Inflammatory macrophage treated with lipopolysaccharide for 1 hour (primary cell): ENCODE measurements around the gene CHN2.

Experiments
- DNase-seq, 2 donors: peaks; one replicate each; pipeline ENCODE4 v3.0.0-alpha.2; 2020 to 2022

CHN2 gene

DNA sequence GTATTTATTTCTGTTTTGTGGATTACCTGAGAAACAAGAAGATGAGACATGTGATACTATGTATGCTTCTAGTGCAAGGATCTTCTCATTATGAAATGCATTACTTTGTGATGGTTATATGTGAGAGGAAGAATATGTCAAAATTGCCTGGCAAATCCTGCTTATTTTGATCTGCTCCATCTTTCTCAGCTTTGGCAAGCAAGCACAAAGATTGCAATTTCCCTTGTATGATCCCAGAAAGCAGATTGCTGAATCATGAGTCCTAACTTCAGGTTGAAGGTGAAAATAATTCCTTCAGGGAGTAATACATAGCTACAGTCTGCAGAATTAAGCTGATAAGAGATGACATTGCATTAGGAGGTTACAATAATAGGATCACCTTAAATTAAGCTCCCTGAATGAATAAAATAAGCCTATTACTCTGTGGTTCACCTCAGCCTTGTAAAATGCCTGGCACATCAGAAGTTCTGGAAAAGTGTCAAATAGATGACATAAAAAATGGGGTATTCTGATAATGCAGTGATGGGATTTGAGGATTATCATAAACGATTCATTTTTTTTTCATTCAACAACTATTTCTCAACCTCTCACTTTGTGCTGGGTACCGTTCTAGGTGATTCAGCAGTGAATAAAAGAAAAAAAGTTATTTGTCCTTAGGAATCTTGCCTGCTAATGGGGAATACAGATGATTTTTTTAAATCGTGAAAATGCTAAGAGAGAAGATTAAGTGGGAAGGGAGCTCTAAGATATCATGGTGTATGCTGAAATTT, 120.7 kb downstream of the CHN2 start:
- DNase-seq = no peak

DNA sequence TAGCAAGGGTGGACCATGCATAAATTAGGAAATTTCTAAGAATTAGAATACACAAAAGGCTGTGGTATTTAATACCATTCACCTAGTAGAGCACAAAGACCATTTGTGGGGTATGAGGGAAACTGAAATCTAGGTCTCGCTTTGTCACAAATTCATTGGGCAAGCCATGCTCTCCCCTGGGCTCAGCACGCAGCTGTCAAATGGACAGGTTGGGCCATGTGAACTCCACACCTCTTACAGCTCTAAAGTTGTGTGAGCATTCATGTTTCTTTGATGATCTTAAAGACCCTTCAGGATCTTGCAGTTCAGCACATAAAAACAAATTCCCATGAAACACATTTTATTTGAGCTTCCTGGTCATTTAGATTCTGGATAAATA, 121.3 kb downstream of the CHN2 start:
- no peak for DNase-seq

DNA sequence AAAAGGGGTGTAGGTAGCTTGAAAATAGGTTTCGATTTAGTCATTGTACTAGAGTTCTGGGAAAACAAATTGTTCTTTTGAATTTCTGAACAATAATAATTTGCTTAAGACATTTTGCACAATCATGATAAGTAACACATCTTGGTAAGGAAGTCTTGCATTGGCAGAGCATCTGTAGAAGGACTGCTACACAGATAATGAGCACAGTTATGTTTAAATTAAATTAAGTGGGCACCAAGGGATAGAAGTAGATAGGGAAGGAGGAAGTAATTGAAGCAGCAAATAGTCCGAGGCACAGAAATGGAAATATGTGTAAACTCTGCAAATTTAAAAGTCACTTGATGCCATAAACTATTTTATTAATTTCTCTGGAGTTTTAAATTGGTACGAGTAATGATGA, 122.4 kb downstream of the CHN2 start:
- DNase-seq = no peak

DNA sequence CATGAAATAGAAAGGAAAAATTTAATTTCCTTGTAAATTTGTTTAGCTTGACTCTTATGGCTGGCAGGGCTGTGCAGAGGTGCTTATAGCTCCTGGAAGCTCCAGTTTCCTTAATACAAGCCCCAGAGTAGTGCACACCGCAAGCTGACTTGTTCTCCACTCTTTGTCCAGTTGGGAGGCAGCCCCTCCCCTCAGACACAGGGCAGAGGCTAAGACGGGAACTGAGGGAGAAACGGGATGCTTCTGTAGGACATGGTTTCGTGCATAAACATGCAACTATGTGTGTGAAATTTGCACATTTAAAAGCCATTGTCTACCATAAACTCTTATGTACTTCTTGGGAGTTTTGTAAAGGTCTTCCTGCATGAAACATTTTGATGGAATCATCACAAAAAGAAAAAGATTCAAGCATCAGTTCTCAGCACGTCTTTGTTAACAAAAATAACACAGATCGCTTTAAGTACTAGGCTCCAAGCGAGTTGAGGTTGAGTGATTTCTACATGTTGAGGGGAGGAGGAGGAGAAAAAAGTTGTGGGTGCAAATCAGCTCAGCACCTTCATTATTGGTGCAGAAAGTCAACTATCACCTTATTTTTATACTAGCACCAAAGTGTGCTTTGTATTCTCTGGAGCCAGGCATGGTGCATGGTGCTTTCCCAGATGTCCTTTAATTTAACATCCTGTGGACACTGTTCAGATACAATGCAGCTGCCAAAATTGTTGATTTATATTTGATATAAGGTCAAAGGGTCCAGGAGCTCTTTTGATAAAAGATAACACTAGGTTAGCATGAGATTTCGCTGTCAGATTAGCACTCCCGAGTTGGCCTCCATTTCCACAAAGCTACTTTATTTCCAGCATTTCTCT, 124.5 kb downstream of the CHN2 start:
- no peak for DNase-seq

DNA sequence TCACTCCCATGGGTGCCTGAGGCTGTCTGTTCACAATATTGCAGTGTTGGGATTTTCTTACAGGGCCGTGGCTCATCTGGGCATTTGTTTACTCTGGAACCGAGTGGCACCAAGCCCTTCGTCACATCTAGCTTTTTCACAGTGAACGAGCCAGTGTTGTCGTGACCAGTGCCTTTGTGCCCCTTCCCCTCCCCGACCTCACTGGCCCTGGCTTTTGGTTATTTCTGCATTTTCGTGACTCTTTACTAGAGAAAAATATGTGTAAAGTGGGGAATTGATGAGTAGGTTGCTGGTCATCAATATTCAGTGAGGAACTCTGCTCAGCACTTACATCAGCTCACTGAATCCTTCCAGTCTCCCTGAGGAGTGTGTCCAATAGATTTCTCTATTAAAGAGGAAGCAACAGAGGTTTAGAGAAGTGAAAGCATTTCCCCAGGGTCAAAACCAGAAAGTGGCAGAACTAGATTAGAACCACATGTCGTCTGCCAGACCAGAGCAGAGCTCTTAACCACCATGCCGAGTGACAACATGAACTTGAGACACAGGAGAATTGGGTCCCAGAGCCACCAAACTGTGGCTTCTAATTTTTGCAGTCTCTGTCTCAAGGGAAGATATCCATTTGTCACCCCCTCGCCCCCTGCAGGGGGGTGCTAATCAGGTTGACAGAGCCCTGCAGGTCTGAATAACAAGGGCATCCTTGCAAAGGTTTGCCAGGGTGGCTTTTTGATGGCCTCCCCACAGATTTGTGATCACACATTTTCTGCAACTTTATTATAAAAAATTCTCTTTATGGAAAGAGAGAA, 125.3 kb downstream of the CHN2 start:
- DNase-seq = peak; percentile 86 to 90

DNA sequence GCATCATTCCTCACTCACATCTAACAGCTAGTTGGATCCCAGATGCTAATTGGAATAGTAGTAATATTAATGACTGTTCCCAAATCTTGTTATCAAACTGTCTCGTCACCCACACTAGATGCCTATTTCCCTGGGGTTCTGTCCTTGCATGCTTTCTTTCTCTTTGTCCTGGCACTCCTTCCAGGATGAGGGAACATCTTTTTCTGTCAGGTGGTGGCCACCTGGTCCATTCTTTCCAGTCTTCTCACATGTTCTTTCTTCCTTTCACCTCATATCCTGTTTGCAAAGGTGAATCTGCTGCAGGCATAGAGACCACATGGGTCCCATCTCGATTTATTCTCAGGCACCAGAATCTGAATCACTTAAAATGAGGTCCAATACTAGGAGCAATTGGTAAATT, 126.0 kb downstream of the CHN2 start:
- DNase-seq = no peak

DNA sequence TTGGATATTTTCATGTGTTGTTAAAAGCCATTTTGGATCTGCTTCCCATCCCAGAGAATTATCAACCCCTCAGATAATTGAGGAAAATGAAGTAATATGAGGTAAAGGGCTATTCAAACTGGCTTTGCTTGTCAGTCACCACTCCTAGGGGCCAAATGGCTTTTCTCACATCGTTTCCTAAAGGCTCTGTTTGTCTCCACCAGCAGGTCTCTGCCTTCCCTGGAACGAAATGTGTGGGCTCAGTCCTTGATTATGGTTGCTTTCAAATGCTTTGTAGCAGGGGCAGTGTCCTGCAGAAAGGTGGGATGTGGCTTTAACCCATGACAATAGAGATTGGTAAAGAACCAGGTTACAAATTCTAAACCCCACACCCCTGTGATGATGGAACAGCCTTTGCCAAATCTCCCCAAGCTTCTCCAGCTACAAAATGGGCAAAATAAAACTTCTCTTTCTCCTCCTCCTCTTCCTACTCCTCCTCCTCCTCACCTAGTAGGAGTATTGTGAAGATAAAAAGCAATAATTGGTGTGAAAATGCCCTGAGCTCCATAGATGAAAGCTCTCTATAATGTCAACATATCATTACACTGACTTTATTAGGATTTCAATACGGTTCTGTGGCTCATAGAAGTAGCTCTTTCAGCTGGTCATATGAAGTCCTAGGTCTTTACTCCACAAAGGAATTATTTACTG, 127.6 kb downstream of the CHN2 start:
- DNase-seq = no peak

DNA sequence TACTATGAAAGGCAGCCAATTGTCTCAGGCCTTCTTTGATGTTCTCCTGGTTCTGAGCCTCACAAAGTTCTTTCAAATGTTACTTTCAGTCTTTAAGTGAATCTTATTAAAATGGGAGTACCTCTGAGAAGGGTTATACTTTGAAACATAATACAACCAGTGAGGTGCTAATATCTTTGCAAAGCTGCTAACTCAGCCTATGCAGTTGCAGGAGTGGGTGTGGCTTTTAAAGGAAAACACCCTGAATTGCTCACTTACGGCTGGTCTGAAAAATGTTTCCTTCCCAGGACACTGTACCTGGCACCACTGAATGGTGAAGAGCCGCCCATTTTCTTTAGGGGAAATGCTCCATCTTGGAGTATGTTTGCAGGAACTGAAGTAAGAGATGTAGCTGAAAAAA, 130.9 kb downstream of the CHN2 start:
- DNase-seq = no peak

DNA sequence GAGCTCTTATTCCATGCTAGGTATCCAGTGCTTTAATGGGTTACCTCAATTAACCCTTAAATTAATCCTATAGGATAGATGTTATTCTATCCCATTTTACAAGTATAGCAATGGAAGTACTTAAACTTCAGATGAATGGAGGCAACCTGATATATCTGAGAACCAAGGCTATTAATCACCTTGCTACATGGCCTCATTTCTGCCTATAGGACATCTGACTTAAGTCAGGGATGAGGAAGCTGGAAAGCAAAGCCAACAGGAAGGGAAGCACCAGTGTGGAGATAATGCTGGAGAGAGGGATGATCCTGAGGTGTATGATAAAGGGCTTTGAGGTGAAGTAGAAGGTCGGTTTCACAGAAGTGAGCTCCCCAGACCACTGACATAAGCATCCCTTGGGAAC, 132.3 kb downstream of the CHN2 start:
- no peak for DNase-seq

DNA sequence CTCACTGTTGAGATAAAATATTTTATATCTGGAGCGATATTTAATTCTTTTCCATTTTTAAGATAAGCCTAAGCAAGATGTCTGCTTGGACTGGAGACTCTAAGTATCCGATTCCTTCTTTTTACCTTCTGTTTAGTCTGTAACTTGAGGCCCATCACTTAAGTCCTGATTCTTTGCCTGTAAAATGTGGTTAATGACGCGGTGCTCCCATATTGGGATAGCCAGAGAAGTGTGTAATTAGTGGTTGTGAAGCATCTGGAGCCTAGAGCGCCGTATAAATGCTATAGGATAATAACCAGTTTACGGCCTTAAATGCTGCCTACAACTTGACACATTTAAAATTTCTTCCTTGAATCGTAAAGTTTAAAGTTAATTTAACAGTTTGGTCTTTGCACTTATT, 132.9 kb downstream of the CHN2 start:
- DNase-seq = no peak

DNA sequence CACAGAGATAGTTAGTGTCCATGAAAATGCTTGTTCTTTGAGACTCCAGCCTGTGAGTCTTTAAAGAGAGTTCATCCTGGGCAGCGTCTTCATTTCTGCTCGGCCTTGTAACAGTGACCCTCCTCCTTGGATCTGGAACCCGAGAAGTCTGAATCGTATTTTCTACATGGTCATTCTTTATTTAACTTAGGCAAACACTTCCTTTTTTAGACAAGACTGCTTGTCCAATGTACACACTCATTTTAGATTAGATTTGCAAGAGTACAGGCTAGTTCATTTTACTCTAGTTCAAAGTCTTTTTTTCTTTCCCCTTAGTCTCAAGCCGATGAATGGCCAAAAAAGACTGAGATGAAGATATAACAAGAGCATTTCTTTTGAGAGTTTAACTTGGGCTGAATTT, 133.5 kb downstream of the CHN2 start:
- DNase-seq = peak; percentile 6 to 12

DNA sequence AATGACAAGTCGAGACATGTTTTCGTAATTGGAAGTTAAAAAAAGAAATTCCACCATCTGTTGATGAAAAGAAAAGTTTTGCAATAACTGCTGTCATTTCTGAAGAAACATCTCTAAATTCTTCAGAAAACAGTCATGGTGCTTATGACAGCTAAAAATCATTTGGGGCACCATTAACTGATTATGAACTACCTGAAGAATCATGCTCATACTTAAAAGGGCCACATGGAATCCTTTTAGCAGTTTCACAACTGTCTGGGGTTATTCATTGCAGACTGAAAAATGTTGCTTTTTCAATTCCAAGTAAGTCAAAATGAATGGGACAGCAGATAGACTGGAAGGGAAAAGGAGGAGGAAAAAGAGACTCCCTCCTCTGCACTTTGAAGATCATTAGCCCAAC, 134.2 kb downstream of the CHN2 start:
- DNase-seq = peak; percentile 63 to 70

DNA sequence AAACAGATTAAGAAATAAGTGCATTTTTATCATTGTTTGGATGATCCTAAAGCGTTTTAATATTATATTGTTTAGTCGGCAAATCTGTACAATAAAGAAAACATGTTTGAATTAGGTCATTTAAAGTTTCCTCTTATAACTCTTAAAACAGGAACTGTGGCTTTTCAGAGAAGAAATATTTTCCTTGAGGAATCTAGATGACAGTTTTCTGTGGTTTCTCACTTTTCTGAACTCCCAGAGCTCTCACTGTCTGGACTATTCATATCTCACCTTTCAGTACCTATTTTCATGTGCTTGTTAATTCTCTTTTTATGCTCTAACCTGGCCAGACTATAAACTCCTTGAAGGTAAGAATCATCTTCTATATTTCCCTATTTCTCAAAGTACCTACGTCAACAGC, 135.1 kb downstream of the CHN2 start:
- peak; percentile 11 to 32 for DNase-seq

DNA sequence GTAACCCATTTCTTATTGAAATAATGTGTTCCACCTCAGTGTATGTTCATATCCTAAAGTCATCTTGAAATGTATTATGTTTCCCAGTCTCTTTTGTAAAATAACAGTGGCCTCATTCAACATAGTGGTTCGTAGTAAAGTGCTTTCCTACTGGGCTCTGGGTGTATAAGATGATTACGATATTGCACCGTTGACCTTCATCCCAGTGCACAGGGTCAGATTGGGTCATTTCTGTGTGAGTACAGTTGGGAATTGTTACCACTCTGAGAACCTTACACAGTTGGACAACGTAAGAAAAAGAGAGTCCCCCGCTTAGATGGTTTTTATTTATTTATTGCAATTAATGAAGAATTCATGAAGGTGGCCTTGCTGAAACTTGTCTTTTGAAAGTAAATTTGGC, 135.6 kb downstream of the CHN2 start:
- DNase-seq = no peak

DNA sequence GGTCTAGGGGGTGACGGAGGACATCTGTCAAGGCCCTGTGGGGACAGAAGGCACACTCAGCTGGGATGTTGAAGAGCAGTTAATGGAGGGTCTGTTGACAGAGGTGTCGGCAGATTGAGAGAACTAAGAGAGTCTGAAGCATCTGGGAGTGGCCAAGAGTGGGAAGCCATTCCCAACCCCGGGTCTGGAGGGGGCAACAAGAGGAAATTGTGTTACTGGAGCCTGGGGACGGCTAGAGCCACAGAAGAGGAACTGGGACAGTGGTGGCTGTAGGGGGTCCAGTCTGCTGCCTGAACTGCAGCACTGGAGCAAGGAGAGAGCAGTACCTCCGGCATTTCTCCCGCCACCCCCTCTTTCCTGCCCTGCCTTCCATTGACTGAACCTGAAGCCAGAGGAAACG, 136.6 kb downstream of the CHN2 start:
- DNase-seq = no peak

DNA sequence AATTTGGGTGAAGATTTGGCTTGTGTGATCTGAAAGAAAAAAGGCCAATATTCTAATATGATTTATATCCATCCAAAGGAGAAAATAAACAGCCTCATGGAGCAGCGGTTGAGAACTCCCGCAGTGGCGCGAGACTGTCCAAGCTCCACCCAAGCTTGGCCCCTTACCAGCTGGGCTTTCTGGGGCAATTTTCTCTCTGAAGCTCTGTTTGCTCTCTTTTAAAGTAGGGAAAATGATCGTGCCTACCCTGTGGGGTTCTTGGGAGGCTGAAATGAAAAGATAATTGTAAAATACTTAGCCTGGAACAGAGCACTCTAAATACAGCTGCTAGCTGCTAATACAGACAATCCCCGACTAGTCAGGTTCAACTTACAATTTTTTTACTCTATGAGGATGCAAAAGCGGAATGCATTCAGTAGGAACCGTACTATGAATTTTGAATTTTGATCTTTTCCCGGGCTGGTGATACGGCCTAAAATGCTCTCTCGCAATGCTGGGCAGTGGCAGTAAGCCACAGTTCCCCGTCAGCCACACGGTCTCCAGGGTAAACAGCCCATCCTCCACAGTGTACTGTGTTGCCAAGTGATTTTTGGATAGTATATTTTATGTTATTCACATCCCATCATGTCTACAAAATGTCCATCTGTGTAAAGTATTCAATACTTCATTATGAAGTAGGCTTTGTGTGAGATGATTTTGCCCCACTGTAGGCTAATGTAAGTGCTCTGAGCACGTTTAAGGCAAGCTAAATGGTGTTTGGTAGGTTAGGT, 137.7 kb downstream of the CHN2 start:
- no peak for DNase-seq

DNA sequence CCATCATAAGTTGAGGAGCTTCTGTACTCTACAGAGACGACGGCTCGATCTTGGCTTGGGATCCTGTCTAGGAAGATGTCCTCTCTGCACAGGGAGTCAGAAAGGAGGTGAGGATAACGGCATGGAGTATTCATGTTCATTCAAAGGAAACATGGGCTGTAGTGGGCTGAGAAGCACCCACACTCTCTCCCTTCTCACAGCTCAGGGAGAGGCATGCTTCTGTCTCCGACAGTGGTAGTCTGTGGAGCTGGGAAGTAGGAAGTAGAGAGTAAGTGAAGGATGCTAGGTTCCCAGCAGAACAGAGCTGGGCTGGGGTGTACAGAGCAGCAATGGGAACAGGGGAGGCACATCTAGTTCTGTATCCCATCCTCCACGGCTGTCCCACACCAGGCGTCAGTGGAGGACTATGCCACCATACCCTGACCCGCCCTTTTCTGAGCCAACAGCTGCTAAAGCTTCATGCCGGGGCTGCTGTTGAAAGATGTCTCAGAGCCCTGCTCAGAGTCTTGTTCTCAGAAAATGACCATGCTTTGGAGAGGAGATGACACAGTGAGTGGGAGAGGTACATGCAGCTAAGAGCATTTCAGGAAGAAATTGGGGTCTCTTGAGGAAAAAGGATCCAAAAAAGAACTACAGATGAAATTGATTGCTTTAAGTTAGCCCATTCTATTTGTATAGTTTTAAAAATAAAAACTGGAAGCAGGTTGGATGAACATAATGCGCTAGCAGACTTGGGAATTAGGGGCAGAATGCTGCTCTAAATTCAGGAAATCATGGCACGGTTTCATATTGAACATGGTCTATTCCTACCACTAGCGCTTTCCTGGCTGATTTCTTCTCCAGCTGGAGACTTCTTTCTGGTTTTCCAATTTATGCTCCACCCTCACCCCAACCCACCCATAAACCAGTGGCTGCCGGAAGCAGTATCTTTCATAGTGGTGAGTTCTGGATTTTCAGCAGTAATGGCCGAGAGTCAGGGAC, 138.6 kb downstream of the CHN2 start:
- DNase-seq = no peak

DNA sequence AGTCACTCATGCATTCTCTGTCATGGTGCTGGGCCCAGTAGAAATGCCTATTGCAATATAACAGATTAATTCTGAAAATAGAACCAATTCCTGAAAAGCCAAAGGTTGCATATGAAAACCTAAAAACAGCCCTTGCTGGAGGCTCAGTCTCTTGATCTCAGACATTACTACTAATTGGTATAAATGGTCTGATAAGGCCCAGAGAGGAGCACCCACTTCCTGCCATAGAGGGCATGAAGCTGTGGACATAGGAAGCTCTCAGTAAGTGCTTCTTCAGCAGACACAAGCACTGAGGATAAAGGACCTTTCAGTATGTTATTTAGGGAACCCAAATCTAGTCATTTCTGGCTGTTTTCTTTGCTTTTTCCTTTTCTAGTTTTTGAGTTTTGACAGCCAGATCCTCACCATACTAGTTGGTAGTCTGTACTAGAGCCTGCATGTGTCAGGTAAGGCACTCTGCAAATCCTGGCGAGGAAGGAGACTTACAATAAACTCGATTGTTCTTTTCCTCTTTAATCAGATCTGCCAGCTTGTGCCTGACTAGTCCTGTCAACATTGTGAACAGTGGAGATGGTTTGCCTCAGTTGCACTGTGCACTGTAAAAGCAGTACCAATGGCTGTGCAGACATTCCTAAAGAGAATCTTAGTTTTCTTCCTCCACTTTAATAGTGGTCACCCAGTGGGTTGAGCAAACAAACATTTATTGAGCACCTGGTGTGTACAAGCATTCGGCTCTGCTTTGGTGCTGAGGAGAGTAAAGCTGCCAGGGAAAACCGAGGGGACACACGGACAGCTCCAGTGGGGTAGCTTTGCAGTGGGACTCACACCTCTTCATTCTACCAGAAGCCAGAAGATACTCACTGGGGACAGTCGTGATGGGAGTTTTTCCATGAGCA, 140.9 kb downstream of the CHN2 start:
- DNase-seq = no peak

DNA sequence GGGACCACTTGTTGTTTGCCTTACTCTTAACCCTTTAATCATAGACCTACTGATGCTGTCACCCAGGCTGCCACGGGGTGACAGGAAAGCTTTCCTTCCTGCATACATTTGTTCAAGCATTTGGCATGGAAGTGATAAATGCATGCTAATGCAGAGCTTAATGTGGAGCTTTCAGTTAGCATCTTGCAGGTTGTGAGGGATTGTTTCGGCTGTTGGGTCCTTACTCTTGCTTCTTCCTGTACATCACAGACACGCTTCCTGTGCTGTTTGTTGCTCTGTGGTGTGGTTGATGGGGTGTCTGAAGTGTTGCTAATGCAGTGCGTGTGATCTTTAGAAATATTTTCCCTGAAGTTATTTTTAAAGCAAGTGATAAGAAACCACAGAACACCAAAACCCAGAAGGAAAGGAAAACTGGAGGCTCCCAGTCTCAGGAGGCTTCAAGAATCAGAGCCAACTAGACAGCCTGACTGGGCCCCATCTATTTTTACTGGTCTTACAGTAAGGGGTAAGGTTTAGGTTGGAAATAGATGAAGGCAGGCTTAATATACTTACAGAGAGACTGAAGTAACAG, 143.1 kb downstream of the CHN2 start:
- no peak for DNase-seq
